Stimulated activated CD8-positive, alpha-beta memory T cell treated with anti-CD3 and anti-CD28 coated beads, Interleukin-15, amount 100 ng/mL, for 4 hours (primary cell): ENCODE measurements around the gene ORC3.
"Not testable (repeated sequence)": the region's sequence is repeated elsewhere in the genome, so short reads cannot be mapped to it uniquely, and the experiment has no call there.

Experiments used
- DNase-seq, 2 donors: peaks; one replicate each; pipeline ENCODE4 v3.0.0-alpha.2; 2020; ENCODE audit warnings: low read depth in 2 of 2

The ORC3 gene

GRCh38 chr6:87660226-87660911 is 70.4 kb downstream of the ORC3 start:
- DNase-seq: no peak

- no peak for DNase-seq
These were observed 71.1 kb downstream of the ORC3 start for GRCh38 chr6:87661016-87661415.

GRCh38 chr6:87661503-87661902 is 71.6 kb downstream of the ORC3 start:
- DNase-seq: no peak

- no peak for DNase-seq
These were observed 73.5 kb downstream of the ORC3 start for GRCh38 chr6:87663434-87663833.

- no peak for DNase-seq
These were observed 75.1 kb downstream of the ORC3 start for GRCh38 chr6:87664921-87665485.

- no peak for DNase-seq
These were observed 77.1 kb downstream of the ORC3 start for GRCh38 chr6:87667032-87667431.

GRCh38 chr6:87668013-87668412 is 78.1 kb downstream of the ORC3 start:
- DNase-seq: no peak

GRCh38 chr6:87669051-87669450 is 79.1 kb downstream of the ORC3 start:
- DNase-seq: no peak

GRCh38 chr6:87670707-87671106 is 80.8 kb downstream of the ORC3 start:
- DNase-seq: no peak

GRCh38 chr6:87671555-87672029 is 81.7 kb downstream of the ORC3 start:
- DNase-seq: no peak

GRCh38 chr6:87672641-87673040 is 82.7 kb downstream of the ORC3 start:
- DNase-seq: no peak

GRCh38 chr6:87673237-87673636 is 83.3 kb downstream of the ORC3 start:
- DNase-seq: no peak

GRCh38 chr6:87674290-87674689 is 84.4 kb downstream of the ORC3 start:
- DNase-seq: no peak

- no peak for DNase-seq
These were observed 85.2 kb downstream of the ORC3 start for GRCh38 chr6:87675004-87675681.

GRCh38 chr6:87682310-87682709 is 92.4 kb downstream of the ORC3 start:
- DNase-seq: no peak

- DNase-seq: no peak
These were observed 94.0 kb downstream of the ORC3 start for GRCh38 chr6:87683890-87684289.

- no peak for DNase-seq
These were observed 95.1 kb downstream of the ORC3 start for GRCh38 chr6:87684895-87685654.

- DNase-seq: not testable (repeated sequence)
These were observed 96.8 kb downstream of the ORC3 start for GRCh38 chr6:87686636-87687205.

GRCh38 chr6:87687296-87687695 is 97.4 kb downstream of the ORC3 start:
- DNase-seq: no peak

GRCh38 chr6:87687893-87688292 is 98.0 kb downstream of the ORC3 start:
- not testable (repeated sequence) for DNase-seq

GRCh38 chr6:87690441-87690840 is 100.5 kb downstream of the ORC3 start:
- no peak for DNase-seq

- DNase-seq: no peak
These were observed 102.2 kb downstream of the ORC3 start for GRCh38 chr6:87692086-87692485.
